Measurements from ENCODE around the gene YBX2. TPM values are rescaled to one million over a fixed set of nuclear protein-coding genes. Genes with fewer than 3 reads are reported as not detected.

The YBX2 gene
- polyA plus RNA-seq, 5 donors = 1.2 to 2.4 (median 1.4) TPM

DNA sequence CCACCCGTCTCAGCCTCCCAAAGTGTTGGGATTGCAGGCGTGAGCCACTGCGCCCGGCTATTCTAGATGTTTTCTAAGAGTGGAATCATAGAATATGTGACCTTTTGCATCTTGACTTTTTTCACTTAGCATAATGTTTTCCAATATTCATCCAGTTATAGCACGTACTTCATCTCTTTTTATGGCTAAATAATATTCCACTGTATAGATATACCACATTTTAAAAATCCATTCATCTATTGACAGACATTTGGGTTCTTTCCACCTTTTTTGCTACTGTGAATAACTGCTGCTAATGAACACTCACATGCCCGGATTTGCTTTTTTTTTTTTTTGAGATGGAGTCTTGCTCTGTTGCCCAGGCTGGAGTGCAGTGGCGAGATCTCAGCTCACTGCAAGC is 9.7 kb upstream of the YBX2 start:
- no peak for DNase-seq

DNA sequence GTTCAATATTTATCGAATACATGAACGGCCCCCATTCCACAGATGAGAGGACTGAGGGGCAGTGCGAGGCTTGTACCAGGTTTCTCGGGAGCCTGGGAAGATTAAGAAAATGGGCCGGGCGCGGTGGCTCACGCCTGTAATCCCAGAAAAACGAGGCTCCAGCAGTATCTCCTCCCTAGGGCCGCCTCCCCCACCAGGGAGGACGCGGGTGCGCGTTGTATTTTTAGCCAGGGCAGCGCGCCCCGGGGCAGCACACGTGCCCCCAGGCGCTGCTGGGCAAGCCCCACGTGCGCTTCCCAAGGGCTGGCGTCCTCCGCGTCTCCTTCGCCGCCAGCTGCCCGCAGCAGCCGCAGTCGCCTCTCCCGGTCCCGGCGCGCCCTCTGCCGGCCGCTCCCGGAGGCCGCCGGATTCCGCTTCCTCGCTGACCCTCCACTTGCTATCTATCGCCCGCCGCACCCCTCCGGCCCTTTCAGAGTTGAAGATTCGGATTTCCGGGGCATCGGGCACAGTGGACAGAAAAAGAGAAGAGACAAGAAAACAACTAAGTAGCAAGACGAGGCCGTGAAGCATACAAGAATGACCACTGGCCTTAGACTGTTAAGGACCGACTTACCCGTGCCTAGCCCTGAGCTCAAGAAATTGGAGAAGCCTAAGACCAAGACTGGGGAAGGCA is 1.9 kb upstream of the YBX2 start:
- DNase-seq = peak; percentile 71 to 75

- DNase-seq = no peak
Measured at GRCh38 chr17:7295230-7296180, 1.1 kb upstream of the YBX2 start.

- DNase-seq = no peak
Measured at GRCh38 chr17:7293816-7294613, 424 bp downstream of the YBX2 start.

DNA sequence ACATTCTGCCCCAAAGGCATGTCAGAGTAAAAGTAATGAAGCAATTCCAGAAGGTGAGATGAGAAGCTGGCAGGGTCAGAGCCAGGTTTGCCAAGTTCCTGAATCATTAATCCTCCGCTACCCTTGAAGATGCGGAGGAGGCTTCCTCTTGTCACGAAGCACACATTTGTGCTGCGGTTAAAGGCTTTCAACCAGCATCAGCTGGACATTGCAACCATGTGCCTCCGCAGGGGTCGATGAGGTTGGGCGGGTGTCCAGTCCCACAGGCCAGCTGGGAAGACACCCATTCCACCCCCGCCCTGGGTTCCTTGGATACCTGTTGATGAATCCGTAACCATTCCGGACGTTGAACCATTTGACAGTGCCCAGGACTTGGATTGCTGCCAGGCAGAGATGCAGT is 1.3 kb downstream of the YBX2 start:
- DNase-seq = no peak

DNA sequence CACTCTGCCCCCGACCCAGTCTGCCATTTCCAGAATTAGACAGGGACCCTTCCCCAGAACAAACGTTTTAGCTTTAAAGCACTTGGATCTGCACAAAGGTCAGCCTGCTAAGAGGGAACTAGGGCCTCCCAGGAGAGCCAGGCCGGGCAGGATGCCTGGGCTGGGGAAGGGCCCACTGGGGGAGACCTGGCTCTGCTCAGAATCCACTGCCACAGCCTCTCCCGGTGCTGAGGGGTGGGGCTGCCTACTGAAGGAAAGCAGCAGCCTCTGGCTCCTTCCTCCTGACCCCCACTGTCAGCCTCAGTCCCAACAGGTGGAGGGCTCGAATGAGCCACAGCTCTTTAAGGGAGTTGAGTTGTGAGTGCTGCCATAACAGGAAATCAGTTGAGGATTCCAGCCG is 1.7 kb downstream of the YBX2 start:
- DNase-seq = no peak

DNA sequence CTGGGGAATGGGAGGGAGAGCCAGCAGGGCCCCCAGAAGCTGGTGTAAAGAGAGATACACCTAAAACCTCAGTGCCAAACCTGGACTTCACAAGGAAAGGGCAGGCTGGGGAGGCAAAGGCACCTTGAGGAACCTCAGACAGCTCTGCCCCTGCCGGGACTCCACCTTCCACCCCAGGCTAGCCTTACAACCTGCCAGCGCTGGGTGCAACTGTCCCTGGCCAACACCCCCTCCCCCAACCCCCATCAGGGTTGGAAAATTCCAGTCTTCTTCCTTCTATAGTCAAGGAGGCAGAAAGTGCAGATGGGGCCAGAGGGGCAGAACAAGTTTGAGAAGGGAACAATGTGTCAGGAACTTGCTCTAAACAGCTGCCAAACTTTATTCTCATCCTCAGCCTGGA is 2.2 kb downstream of the YBX2 start:
- DNase-seq = no peak

DNA sequence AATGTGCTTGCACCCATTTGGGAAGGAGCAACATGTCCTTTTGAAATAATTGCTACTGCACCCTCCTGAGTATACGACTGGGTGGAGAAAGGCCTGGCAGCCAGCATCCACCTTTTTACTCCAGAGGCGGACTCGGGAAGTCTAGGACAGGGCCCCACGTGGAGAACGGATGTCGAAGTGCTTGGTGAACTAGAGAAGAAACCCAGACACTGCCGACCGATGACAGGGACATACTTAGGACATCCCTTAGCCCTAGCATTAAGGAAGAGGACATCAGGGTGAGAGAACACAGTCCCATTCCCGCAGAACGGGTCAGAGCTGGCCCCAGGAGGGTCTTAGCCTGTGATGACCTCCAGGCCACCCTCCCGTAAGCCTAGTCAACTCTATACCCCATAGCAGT is 3.8 kb downstream of the YBX2 start:
- no peak for DNase-seq

DNA sequence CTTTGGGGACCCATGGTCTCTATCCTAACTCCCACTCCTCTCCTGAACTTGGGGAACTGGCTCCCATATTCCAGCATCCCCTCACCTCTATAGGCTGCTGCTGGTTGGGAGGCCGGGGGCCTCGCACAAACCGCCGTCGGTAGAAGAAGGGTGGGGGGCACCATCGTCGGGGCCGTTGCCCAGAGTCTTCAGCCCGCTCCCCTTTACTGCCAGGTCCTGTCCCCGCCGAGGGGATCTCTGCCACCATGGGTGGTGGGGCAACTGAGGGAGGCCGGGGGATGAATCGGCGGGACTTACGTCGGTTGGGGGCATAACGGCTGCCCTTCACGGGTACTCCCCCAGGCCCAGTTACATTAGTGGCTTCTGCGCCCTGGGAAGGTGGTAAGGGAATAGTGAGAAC is 4.3 kb downstream of the YBX2 start:
- DNase-seq = no peak

DNA sequence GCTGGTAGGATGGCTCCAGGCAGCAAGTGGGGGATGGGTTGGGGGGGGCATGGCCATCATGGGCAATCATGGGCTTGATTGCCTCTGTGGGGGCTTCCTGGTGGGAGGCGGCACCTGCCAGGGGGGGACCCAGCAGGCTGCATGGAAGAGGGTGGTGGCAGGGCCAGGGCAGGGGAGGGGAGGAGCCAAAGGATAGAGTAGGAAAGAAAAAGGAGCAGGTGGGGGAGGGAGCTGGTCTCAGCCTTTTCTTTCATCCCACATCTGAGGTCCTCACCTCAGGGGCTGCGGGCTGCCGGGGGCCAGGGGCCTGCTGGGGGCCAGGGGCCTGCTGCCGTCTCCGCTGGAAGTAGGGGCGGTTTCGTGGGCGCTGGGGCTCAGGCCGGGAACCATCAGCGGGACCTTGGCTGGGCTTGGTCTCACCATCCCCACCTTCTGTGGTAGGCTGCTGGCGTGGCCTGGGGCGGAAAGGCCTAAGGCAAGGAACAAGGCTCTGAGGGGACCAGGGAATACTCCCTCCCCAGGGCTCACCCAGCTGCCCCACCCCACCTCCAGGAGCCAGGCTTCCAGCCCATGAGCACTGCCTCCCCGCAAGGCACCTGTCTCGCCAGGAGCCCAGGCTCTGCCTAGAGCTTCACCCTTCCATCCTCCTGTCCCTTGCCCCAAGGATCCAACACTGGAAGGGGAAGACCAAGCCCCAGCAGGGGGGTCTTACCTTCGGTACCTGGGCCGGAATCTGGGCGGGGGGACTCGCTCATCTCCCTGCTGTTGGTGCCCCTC is 5.0 kb downstream of the YBX2 start:
- no peak for DNase-seq

- DNase-seq = no peak
Measured at GRCh38 chr17:7285679-7286078, 8.8 kb downstream of the YBX2 start.

DNA sequence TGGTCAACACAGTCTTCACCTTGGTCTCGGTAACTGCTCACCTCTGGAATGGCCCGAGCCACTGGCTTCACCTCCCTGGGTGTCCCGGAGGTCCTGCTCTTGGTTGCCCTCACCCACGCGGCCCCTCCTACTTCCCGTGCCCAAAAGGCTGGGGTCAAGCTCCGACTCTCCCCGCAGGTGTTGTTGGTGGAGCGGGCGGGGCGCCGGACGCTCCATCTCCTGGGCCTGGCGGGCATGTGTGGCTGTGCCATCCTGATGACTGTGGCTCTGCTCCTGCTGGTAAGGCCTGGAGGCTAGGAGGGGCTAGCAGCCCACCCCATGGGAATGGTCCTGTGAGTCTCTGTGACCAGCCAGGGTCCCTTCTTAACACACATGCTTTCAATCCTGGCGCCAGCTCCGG is 9.5 kb downstream of the YBX2 start:
- DNase-seq = no peak

DNA sequence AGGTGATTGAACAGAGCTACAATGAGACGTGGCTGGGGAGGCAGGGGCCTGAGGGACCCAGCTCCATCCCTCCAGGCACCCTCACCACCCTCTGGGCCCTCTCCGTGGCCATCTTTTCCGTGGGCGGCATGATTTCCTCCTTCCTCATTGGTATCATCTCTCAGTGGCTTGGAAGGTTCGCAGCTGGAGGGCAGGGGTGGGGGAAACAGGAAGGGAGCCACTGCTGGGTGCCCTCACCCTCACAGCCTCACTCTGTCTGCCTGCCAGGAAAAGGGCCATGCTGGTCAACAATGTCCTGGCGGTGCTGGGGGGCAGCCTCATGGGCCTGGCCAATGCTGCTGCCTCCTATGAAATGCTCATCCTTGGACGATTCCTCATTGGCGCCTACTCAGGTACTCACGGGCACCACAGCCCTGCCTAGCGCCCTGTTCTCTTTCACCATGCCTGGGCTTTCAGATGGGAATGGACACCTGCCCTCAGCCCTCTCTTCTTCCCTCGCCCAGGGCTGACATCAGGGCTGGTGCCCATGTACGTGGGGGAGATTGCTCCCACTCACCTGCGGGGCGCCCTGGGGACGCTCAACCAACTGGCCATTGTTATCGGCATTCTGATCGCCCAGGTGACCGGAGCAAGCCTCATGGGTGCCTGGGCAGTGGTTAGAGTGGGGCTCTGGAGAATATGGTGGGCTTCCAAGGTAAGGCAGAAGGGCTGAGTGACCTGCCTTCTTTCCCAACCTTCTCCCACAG is 10.8 kb downstream of the YBX2 start:
- DNase-seq = no peak

- no peak for DNase-seq
Measured at GRCh38 chr17:7282752-7283321, 11.6 kb downstream of the YBX2 start.

GRCh38 chr17:7281953-7282751 is 12.3 kb downstream of the YBX2 start:
- peak in 1 of 2 donors; percentile 33 for DNase-seq

GRCh38 chr17:7281074-7281952 is 13.1 kb downstream of the YBX2 start, which contains the start of gene SLC2A4:
Gene SLC2A4 (plus strand): TSS chr17:7281718. CDS start chr17:7281935, 217 bp downstream.
- DNase-seq = peak; percentile 87 to 89

- DNase-seq = peak; percentile 76 to 82
Measured at GRCh38 chr17:7280519-7281073, 13.8 kb downstream of the YBX2 start.

DNA sequence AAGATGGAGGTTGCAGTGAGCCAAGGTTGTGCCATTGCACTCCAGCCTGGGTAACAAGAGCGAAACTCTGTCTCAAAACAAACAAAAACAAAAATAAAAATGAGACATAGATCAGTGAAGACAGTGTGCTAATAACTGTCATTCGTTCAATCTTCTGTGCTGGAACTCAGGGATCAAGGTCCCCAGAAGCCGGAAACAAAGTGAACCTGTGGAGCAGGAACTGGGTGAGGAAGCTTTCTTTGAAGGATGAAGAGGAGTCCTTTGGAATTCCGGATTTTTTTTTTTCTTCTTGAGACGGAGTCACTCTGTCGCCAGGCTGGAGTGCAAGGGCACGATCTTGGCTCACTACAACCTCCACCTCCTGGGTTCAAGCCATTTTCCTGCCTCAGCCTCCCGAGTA is 15.0 kb downstream of the YBX2 start:
- no peak for DNase-seq

All from right lung (tissue), 5 donors.